GM23338 (cell line): ENCODE data around the gene C11orf71.

ENCODE experiments used
- CREB1 ChIP-seq: fragments of 250-450 bp; sonication (Bioruptor Pico); IDR thresholded peaks from 2 replicates; pipeline ENCODE4 v1.5.0; 2020; ENCODE audit warnings: low read depth, mild to moderate bottlenecking, moderate library complexity
- EZH2 ChIP-seq: fragments of 200-600 bp; sonication (generic); IDR thresholded peaks from one replicate; pipeline ENCODE4 v1.8.0; 2017; ENCODE audit warnings: antibody characterized with exemption, mild to moderate bottlenecking, low read depth; ENCODE audit not compliant: unreplicated experiment
- EZH2phosphoT487 ChIP-seq: fragments of 200-600 bp; sonication (generic); IDR thresholded peaks from one replicate; pipeline ENCODE4 v1.8.1; 2018; ENCODE audit warnings: antibody characterized with exemption; ENCODE audit not compliant: unreplicated experiment
- JUNB ChIP-seq: IDR thresholded peaks from one replicate; pipeline ENCODE4 v1.6.1; 2016; ENCODE audit warnings: antibody characterized with exemption; ENCODE audit not compliant: unreplicated experiment
- POLR2AphosphoS5 ChIP-seq: IDR thresholded peaks from 2 replicates; pipeline ENCODE4 v1.6.1; 2016; ENCODE audit warnings: antibody characterized with exemption, low read depth
- STAT1 ChIP-seq: IDR thresholded peaks from one replicate; pipeline ENCODE4 v1.6.1; 2016; ENCODE audit warnings: antibody characterized with exemption; ENCODE audit not compliant: unreplicated experiment
- ZNF114 ChIP-seq: fragments of 250-450 bp; sonication (Bioruptor Pico); IDR thresholded peaks from 2 replicates; pipeline ENCODE4 v1.5.0; 2020; ENCODE audit warnings: mild to moderate bottlenecking, moderate library complexity
- TF ChIP-seq, protein P1 (sequence below), 2 experiments: fragments of 200-600 bp in 1 of 2; sonication (generic) in 1 of 2; conservative IDR thresholded peaks; 2 replicates each; pipeline versions ENCODE4 v1.5.1 to v1.6.1; 2016 to 2017; ENCODE audit warnings: antibody characterized with exemption in 2 of 2, low read depth in 2 of 2, mild to moderate bottlenecking in 2 of 2, moderate library complexity in 1 of 2
- TF ChIP-seq, protein P2 (sequence below): IDR thresholded peaks from one replicate; pipeline ENCODE4 v1.6.1; 2018; ENCODE audit warnings: antibody characterized with exemption; ENCODE audit not compliant: unreplicated experiment

GRCh38 chr11:114416441-114416961 is 16.2 kb upstream of the C11orf71 start:
- no peak for TF ChIP-seq EZH2
- TF ChIP-seq, protein P1, sequence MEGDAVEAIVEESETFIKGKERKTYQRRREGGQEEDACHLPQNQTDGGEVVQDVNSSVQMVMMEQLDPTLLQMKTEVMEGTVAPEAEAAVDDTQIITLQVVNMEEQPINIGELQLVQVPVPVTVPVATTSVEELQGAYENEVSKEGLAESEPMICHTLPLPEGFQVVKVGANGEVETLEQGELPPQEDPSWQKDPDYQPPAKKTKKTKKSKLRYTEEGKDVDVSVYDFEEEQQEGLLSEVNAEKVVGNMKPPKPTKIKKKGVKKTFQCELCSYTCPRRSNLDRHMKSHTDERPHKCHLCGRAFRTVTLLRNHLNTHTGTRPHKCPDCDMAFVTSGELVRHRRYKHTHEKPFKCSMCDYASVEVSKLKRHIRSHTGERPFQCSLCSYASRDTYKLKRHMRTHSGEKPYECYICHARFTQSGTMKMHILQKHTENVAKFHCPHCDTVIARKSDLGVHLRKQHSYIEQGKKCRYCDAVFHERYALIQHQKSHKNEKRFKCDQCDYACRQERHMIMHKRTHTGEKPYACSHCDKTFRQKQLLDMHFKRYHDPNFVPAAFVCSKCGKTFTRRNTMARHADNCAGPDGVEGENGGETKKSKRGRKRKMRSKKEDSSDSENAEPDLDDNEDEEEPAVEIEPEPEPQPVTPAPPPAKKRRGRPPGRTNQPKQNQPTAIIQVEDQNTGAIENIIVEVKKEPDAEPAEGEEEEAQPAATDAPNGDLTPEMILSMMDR (conservative IDR thresholded peaks at IDR 0.05; ENCODE audit: low read depth in 2 of 2), result no peak
- TF ChIP-seq CREB1 (CRISPR knock-in tag), result no peak
- no peak for TF ChIP-seq ZNF114 (CRISPR knock-in tag)
- TF ChIP-seq, protein P2, sequence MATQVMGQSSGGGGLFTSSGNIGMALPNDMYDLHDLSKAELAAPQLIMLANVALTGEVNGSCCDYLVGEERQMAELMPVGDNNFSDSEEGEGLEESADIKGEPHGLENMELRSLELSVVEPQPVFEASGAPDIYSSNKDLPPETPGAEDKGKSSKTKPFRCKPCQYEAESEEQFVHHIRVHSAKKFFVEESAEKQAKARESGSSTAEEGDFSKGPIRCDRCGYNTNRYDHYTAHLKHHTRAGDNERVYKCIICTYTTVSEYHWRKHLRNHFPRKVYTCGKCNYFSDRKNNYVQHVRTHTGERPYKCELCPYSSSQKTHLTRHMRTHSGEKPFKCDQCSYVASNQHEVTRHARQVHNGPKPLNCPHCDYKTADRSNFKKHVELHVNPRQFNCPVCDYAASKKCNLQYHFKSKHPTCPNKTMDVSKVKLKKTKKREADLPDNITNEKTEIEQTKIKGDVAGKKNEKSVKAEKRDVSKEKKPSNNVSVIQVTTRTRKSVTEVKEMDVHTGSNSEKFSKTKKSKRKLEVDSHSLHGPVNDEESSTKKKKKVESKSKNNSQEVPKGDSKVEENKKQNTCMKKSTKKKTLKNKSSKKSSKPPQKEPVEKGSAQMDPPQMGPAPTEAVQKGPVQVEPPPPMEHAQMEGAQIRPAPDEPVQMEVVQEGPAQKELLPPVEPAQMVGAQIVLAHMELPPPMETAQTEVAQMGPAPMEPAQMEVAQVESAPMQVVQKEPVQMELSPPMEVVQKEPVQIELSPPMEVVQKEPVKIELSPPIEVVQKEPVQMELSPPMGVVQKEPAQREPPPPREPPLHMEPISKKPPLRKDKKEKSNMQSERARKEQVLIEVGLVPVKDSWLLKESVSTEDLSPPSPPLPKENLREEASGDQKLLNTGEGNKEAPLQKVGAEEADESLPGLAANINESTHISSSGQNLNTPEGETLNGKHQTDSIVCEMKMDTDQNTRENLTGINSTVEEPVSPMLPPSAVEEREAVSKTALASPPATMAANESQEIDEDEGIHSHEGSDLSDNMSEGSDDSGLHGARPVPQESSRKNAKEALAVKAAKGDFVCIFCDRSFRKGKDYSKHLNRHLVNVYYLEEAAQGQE, result no peak
- TF ChIP-seq POLR2AphosphoS5, result no peak
- TF ChIP-seq STAT1, result no peak
- no peak for TF ChIP-seq EZH2phosphoT487
- TF ChIP-seq JUNB, result no peak
